Calu3 (cell line): ENCODE results near the gene DBX1. TPM values are rescaled to one million over a fixed set of nuclear protein-coding genes. Genes with fewer than 3 reads are reported as not detected.

Experiments used
- Bru-seq: library from RNA; stranded (reverse); fragments of 400-500 nt; gene quantifications from one replicate; lab custom pipeline; 2021; lab: Mats Ljungman, UMichigan
- BruChase-seq, 2 experiments: library from RNA; stranded (reverse); fragments of 400-500 nt; gene quantifications; one replicate each; lab custom pipeline; 2021; lab: Mats Ljungman, UMichigan
- BruUV-seq: library from RNA; stranded (reverse); fragments of 400-500 nt; replicated peaks from 2 replicates; lab custom pipeline; 2021; lab: Mats Ljungman, UMichigan
- CTCF ChIA-PET: fragments of 300-600 bp; sonication (Branson Sonifier 250); formaldehyde crosslinking; loops from one replicate; lab custom pipeline; 2022; ENCODE audit warnings: antibody characterized with exemption; lab: Charles Lee
- DNase-seq: peaks from one replicate; pipeline ENCODE4 v3.0.0; 2022
- H3K27ac Mint-ChIP-seq: one replicate; pipeline ENCODE4 v1.8.0; 2022; ENCODE audit warnings: mixed read lengths; ENCODE audit not compliant: unreplicated experiment
- H3K27me3 Mint-ChIP-seq: one replicate; pipeline ENCODE4 v1.8.0; 2022; ENCODE audit warnings: mixed read lengths; ENCODE audit not compliant: unreplicated experiment
- H3K36me3 Mint-ChIP-seq: one replicate; pipeline ENCODE4 v1.8.0; 2022; ENCODE audit warnings: mild to moderate bottlenecking, moderate library complexity, mixed read lengths; ENCODE audit not compliant: insufficient read depth, unreplicated experiment
- H3K4me1 Mint-ChIP-seq: one replicate; pipeline ENCODE4 v1.8.0; 2022; ENCODE audit warnings: mild to moderate bottlenecking, low read depth, mixed read lengths; ENCODE audit not compliant: unreplicated experiment
- H3K4me3 Mint-ChIP-seq: one replicate; pipeline ENCODE4 v1.8.0; 2022; ENCODE audit warnings: mild to moderate bottlenecking, low read depth, moderate library complexity, mixed read lengths; ENCODE audit not compliant: unreplicated experiment
- H3K9me3 Mint-ChIP-seq: one replicate; pipeline ENCODE4 v1.8.0; 2022; ENCODE audit warnings: low read depth, mixed read lengths; ENCODE audit not compliant: unreplicated experiment
- intact Hi-C: fragments of 100-400 bp; cut with micrococcal nuclease; formaldehyde crosslinking; loops from one replicate; pipeline ENCODE4 v1.10.0; 2022; ENCODE audit not compliant: unreplicated experiment
- long read RNA-seq: library from polyadenylated mRNA; stranded (forward); transcript quantifications from one replicate; pipeline ENCODE4 v2.0.0, GENCODE V29; 2022
- total RNA-seq: library from RNA; stranded (reverse); gene quantifications from 2 replicates; pipeline ENCODE4 v1.2.3, GENCODE V29; 2022
- TF ChIP-seq, protein P1 (sequence below): fragments of 200-600 bp; IDR thresholded peaks from one replicate; pipeline ENCODE4 v1.8.0; 2022; ENCODE audit warnings: antibody characterized with exemption; ENCODE audit not compliant: unreplicated experiment

The DBX1 gene, protein sequence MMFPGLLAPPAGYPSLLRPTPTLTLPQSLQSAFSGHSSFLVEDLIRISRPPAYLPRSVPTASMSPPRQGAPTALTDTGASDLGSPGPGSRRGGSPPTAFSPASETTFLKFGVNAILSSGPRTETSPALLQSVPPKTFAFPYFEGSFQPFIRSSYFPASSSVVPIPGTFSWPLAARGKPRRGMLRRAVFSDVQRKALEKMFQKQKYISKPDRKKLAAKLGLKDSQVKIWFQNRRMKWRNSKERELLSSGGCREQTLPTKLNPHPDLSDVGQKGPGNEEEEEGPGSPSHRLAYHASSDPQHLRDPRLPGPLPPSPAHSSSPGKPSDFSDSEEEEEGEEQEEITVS
- total RNA-seq (not detected in 2 replicates), Bru-seq, nascent RNA (not detected), BruChase-seq, experiment 1, labeled RNA remaining after a 6-hour chase (not detected), BruChase-seq, experiment 2, labeled RNA remaining after a 2-hour chase (not detected)
- long read RNA-seq = 0 reads

DNA sequence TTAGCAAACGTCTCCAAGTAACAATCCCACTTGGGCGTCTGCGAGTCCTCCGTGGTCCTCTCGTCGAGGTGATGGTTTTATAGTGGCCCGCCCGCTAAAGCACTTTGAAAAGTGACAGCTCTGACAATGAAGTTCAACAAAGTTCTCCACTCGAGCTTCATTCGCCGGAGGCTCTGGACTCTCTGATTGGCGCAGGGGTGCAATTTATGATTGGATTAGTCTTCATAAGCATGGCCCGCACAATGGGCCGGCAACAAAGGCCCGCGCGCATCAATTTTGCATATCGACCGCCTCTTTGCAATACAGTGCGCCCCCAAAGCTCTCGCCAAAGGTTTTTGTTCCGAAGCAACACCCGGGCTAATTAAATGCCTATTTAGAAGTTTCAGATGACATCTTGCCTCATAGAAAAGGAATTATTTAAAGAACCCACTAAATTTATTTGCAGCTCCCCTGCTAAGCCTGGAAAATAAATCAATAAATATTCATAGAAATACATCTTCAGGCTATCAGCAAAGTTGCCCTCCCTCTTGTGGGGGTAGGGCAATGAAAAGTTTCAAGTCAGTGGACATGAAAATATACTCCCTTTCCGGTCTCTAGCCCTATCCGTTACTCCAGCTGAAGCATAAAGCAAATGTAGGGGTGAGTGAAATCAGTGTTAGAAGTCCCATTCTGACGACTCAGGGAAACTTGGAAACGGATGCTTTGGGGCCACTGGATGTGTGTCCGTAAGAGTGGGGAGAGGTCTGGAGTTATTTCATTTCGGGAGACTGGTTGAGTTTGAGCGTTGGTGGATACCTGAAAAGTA, at the start of gene DBX1:
DBX1 (minus strand) TSS at position 51 of the 805 bp plus-strand sequence. CDS start 151 bp downstream, outside the sequence.
- BruUV-seq = no TSS peak
- H3K27me3 Mint-ChIP-seq = peaks cover 99% of the 10 kb centered on the region
- H3K4me3 Mint-ChIP-seq = no peak within 1 kb of the TSS
- DNase-seq = no peak
- CTCF ChIA-PET = no interaction called here
- no peaks in the 10 kb centered on the region for H3K9me3 Mint-ChIP-seq
- H3K4me1 Mint-ChIP-seq = peaks cover 18% of the 10 kb centered on the region
- intact Hi-C loops = no loop called here
- H3K36me3 Mint-ChIP-seq = peaks cover 11% of the 10 kb centered on the region
- TF ChIP-seq, protein P1, sequence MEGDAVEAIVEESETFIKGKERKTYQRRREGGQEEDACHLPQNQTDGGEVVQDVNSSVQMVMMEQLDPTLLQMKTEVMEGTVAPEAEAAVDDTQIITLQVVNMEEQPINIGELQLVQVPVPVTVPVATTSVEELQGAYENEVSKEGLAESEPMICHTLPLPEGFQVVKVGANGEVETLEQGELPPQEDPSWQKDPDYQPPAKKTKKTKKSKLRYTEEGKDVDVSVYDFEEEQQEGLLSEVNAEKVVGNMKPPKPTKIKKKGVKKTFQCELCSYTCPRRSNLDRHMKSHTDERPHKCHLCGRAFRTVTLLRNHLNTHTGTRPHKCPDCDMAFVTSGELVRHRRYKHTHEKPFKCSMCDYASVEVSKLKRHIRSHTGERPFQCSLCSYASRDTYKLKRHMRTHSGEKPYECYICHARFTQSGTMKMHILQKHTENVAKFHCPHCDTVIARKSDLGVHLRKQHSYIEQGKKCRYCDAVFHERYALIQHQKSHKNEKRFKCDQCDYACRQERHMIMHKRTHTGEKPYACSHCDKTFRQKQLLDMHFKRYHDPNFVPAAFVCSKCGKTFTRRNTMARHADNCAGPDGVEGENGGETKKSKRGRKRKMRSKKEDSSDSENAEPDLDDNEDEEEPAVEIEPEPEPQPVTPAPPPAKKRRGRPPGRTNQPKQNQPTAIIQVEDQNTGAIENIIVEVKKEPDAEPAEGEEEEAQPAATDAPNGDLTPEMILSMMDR = no peak
- H3K27ac Mint-ChIP-seq = no peak within 1 kb of the TSS

DNA sequence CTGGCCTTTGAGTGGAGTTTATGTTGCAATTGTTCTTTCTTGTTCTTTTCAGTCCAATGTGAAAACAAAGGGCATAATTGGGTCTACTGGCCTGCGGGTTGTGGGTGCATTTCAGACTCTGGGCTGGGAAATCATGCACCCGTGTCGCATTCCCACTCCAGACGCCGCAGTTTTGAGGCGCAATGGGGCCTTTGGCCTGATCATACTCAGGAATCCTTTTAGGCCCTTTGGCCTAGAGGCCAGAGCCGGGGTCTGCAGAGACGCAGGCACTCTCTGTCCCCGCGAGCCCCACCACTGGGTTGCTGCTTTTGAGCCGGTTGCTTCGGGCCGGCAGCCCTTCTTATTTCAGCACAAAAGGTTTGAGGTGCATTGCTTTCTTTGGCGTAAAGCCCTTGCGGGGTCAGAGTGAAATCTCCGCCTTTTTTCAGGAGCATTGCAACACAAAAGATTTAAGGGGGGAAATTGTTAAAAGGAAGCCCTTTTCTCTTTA, 48.4 kb upstream of the DBX1 start:
- BruUV-seq = no TSS peak
- Mint-ChIP-seq H3K27me3 (peaks cover 57% of the 10 kb centered on the region), H3K9me3 (no peaks in the 10 kb centered on the region), H3K36me3 (no peaks in the 10 kb centered on the region), H3K4me3 (no peak overlapping the region), H3K27ac (no peak overlapping the region), H3K4me1 (peaks cover 6% of the 10 kb centered on the region)
- CTCF ChIA-PET = interaction anchor here (0.5 kb wide), 1 partner anchor 781 kb away, joined by 4 read pairs; no protein-coding TSS in a partner anchor
- DNase-seq = no peak
- intact Hi-C loops = no loop called here
- TF ChIP-seq, protein P1 = no peak

DNA sequence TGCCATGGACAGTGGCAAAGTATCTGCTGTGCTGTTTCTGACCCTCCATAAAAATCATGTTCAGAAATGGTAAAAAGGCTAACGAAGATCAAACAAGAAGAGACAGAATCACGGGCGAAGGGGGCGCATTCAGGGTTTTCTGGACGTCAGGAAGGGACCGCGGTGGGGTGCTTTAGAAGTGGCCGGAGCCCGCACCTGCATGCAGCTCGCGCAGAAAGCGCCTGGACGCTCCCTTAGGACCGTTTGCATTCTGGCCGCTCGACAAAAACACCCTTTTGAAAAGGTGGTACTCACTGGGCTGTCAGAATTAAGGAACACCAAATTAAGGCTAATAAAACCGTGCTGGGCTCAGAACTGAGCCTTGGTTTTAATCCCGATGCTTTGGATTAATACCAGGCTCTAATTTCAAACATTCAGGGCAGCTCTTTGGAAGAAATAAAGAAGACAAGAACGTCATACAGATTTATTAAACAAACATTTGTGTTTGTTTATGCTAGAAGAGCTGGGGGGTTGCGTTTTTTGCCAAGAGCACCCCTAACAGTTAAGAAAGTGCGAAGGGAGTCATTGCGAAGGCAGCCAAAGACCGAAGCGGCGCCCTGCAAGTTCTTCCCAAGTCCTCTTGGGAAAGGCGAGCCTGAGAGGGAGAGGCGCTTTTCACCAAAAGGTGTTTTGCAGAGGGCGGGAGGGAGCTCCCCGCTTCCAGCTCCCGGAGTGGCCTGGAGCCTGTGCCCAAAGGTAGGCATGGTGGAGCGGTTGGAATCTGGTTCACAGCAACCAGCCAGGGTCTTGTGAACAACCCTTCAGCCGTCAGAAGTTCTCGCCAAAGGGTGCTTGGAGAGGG, 47.7 kb upstream of the DBX1 start:
- intact Hi-C loops = no loop called here
- no TSS peak for BruUV-seq
- CTCF ChIA-PET = no interaction called here
- H3K4me1 Mint-ChIP-seq = peaks cover 6% of the 10 kb centered on the region
- TF ChIP-seq, protein P1 = no peak
- H3K9me3 Mint-ChIP-seq = no peaks in the 10 kb centered on the region
- H3K27me3 Mint-ChIP-seq = peaks cover 57% of the 10 kb centered on the region
- H3K36me3 Mint-ChIP-seq = no peaks in the 10 kb centered on the region
- DNase-seq = no peak
- H3K4me3 Mint-ChIP-seq = no peak overlapping the region
- H3K27ac Mint-ChIP-seq = no peak overlapping the region
